K562 (cell line): ENCODE data around the gene TCF21. TPM values are rescaled to one million over a fixed set of nuclear protein-coding genes. Genes with fewer than 3 reads are reported as not detected.

ENCODE experiments used
- ATAC-seq: fragments of 200-7000 bp; cut with Tn5 transposase; 3 replicates; pipeline ENCODE4 v1.9.1; 2020; ENCODE audit warnings: moderate library complexity
- BruUV-seq: library from RNA; stranded (reverse); fragments of 400-500 nt; replicated peaks from 2 replicates; lab custom pipeline; 2021; lab: Mats Ljungman, UMichigan
- CTCF ChIA-PET: fragments of 300-600 bp; formaldehyde crosslinking; extraction: SDS; loops from one replicate; lab custom pipeline; 2021; ENCODE audit warnings: low intra/inter-chr PET ratio; lab: Yijun Ruan, JAX
- POLR2A ChIA-PET: fragments of 300-600, 350-650 bp; sonication (Branson Sonifier 250); formaldehyde crosslinking; extraction: SDS; loops from one replicate; lab custom pipeline; 2021; ENCODE audit warnings: antibody characterized with exemption, inconsistent platforms; lab: Yijun Ruan, JAX
- DNase-seq, 4 experiments: peaks; one replicate each; pipeline versions ENCODE4 v3.0.0 to v3.0.0-alpha.2; 2011 to 2018; ENCODE audit warnings: low spot score in 3 of 4, mixed read lengths in 3 of 4; ENCODE audit errors: extremely low read depth in 1 of 4
- FAIRE-seq: peaks from 2 replicates; lab custom pipeline; 2011; peaks lifted over from hg19 to GRCh38; lab: Jason Lieb, UNC
- H2AFZ ChIP-seq: 2 replicates; pipeline ENCODE4 v1.6.0; 2011; ENCODE audit warnings: low read depth, low read length, control low read depth, inconsistent platforms
- H3K27ac ChIP-seq: fragments of 200-600 bp; 3 replicates; pipeline ENCODE4 v1.8.0; 2011; ENCODE audit warnings: low read depth, mild to moderate bottlenecking, control low read depth, inconsistent platforms, low read length, moderate library complexity, mixed read lengths; ENCODE audit errors: extremely low read depth
- H3K27me3 ChIP-seq, 2 experiments: fragments of 300-600 bp in 1 of 2; 2 replicates in 1 of 2; 3 replicates in 1 of 2; pipeline versions ENCODE4 v1.6.0 to v1.8.0; 2011; ENCODE audit warnings: inconsistent platforms in 2 of 2, low read length in 2 of 2, mild to moderate bottlenecking in 1 of 2, mixed read lengths in 1 of 2, moderate library complexity in 1 of 2; ENCODE audit not compliant: control insufficient read depth in 2 of 2, insufficient read depth in 2 of 2
- H3K36me3 ChIP-seq: fragments of 300-600 bp; 3 replicates; pipeline ENCODE4 v1.8.0; 2011; ENCODE audit warnings: mild to moderate bottlenecking, low read length, inconsistent platforms; ENCODE audit not compliant: control insufficient read depth, insufficient read depth
- H3K4me1 ChIP-seq, 2 experiments: fragments of 200-600 bp in 1 of 2; replicated peaks in 1 of 2; 2 replicates in 1 of 2; 3 replicates in 1 of 2; pipeline versions ENCODE4 v1.5.1 to v1.8.0; 2011; ENCODE audit warnings: inconsistent platforms in 2 of 2, low read length in 2 of 2, mild to moderate bottlenecking in 1 of 2, mixed read lengths in 1 of 2, moderate library complexity in 1 of 2; ENCODE audit not compliant: control insufficient read depth in 2 of 2, insufficient read depth in 2 of 2
- H3K4me2 ChIP-seq: 2 replicates; pipeline ENCODE4 v1.6.1; 2011; ENCODE audit warnings: low read length, control low read depth, inconsistent platforms, mixed read lengths; ENCODE audit not compliant: insufficient read depth
- H3K4me3 ChIP-seq: fragments of 200-600 bp; sonication (generic), shearing (Covaris generic); 2 replicates; pipeline ENCODE4 v1.5.1; 2016; ENCODE audit warnings: control low read depth, inconsistent platforms
- H3K79me2 ChIP-seq: fragments of 200-600 bp; 3 replicates; pipeline ENCODE4 v1.8.0; 2011; ENCODE audit warnings: low read length, inconsistent platforms; ENCODE audit not compliant: control insufficient read depth, insufficient read depth
- H3K9ac ChIP-seq, 2 experiments: 2 replicates each; pipeline versions ENCODE4 v1.6.0 to v1.6.1; 2011; ENCODE audit warnings: low read depth in 2 of 2, low read length in 2 of 2, control low read depth in 1 of 2, inconsistent platforms in 1 of 2, mild to moderate bottlenecking in 1 of 2, mixed read lengths in 1 of 2; ENCODE audit not compliant: insufficient read depth in 1 of 2
- H3K9me1 ChIP-seq: one replicate; pipeline ENCODE4 v1.6.0; 2011; ENCODE audit warnings: inconsistent platforms, mild to moderate bottlenecking, low read length, moderate library complexity; ENCODE audit not compliant: control insufficient read depth, insufficient read depth
- H3K9me3 ChIP-seq: replicated peaks from 2 replicates; pipeline ENCODE4 v1.5.1; 2011; ENCODE audit warnings: low read depth, low read length, inconsistent platforms; ENCODE audit not compliant: control insufficient read depth, insufficient read depth
- H4K20me1 ChIP-seq: replicated peaks from 2 replicates; pipeline ENCODE4 v1.6.1; 2011; ENCODE audit warnings: low read length, inconsistent platforms, mixed read lengths; ENCODE audit not compliant: control insufficient read depth, insufficient read depth
- KDM1A ChIP-seq, 2 experiments: fragments of 450-650 bp; IDR thresholded peaks; 2 replicates each; pipeline ENCODE4 v1.6.1; 2016; ENCODE audit warnings: mild to moderate bottlenecking in 2 of 2
- NFIC ChIP-seq: fragments of 450-650 bp; IDR thresholded peaks from 2 replicates; pipeline ENCODE4 v1.6.1; 2017; ENCODE audit warnings: mild to moderate bottlenecking, inconsistent platforms
- PHF8 ChIP-seq: fragments of 200-600 bp; sonication (generic); IDR thresholded peaks from 2 replicates; pipeline ENCODE4 v1.6.1; 2012; ENCODE audit warnings: mixed run types, mild to moderate bottlenecking, inconsistent platforms, low read length, moderate library complexity, borderline replicate concordance
- SMAD1 ChIP-seq: fragments of 150-350 bp; IDR thresholded peaks from 2 replicates; pipeline ENCODE4 v1.6.1; 2014; ENCODE audit warnings: low read length, low read depth; ENCODE audit not compliant: partially characterized antibody
- SRSF7 ChIP-seq: fragments of 200-400 bp; formaldehyde crosslinking; optimal IDR thresholded peaks from 2 replicates; pipeline ENCODE3; 2017; ENCODE audit warnings: mild to moderate bottlenecking, low read depth, low read length
- WGBS: fragments of 100-300 bp; shearing (Covaris generic); methylation state at CpG from one replicate; pipeline ENCODE4 v1.1.6; 2016; ENCODE audit warnings: low coverage, mixed read lengths; ENCODE audit not compliant: insufficient coverage; ENCODE audit errors: missing lambda C conversion rate; 5-methylcytosine and 5-hydroxymethylcytosine counted together
- in situ Hi-C: fragments of 300-500 bp; cut with MboI; formaldehyde crosslinking; loops from 4 replicates; pipeline ENCODE4 v1.15.0; 2018; ENCODE audit warnings: inconsistent platforms, mixed read lengths
- intact Hi-C: fragments of 100-400 bp; cut with micrococcal nuclease; formaldehyde crosslinking; loops from 2 replicates; pipeline ENCODE4 v1.14.2; 2022
- polyA plus RNA-seq, 8 experiments: library from polyadenylated mRNA; depleted of rRNA in 4 of 8; stranded (reverse) in 5 of 8; unstranded in 3 of 8; fragments of >200 nt; fragmentation: Nextera tagmentation in 2 of 8; fragmentation: Illumina TruSeq in 1 of 8; extraction: Ambion mirVana in 2 of 8; extraction: Trizol in 1 of 8; gene quantifications; 2 replicates each; pipeline versions ENCODE4 v1.2.1 to v1.2.3, GENCODE V29; 2011 to 2014; ENCODE audit warnings: inconsistent platforms in 1 of 8, missing spikeins in 1 of 8
- total RNA-seq, 7 experiments: library from RNA; depleted of rRNA in 6 of 7; stranded (reverse); fragments of >200 nt in 6 of 7; fragmentation: Illumina TruSeq in 2 of 7; extraction: Trizol in 2 of 7; gene quantifications; 2 replicates each; pipeline versions ENCODE4 v1.2.1 to v1.2.3, GENCODE V29; 2011 to 2021; ENCODE audit warnings: low replicate concordance in 1 of 7
- TF ChIP-seq, protein P1 (sequence below): fragments of 200-400 bp; formaldehyde crosslinking; IDR thresholded peaks from 2 replicates; pipeline ENCODE4 v1.6.1; 2017; ENCODE audit warnings: mild to moderate bottlenecking, low read depth, low read length, moderate library complexity

Gene TCF21
- total and polyA plus RNA-seq, 9 of the 15 experiments (the other 6 are each of a cell fraction or from before 2014, with no cell fraction given) = not detected

- Histone ChIP-seq H3K4me2 (no peak overlapping the region), H3K4me1 (peaks cover 0 to 13% of the 10 kb centered on the region in 2 experiments; a peak in 2 of 5 replicates), H3K9me3 (no peaks in the 10 kb centered on the region; the same call in 1 of the 2 replicates), H4K20me1 (no peaks in the 10 kb centered on the region; the same call in 1 of the 2 replicates), H2AFZ (no peak overlapping the region), H3K9me1 (no peaks in the 10 kb centered on the region), H3K79me2 (no peaks in the 10 kb centered on the region), H3K36me3 (no peaks in the 10 kb centered on the region), H3K9ac (no peak overlapping the region), H3K27me3 (peaks cover 43 to 57% of the 10 kb centered on the region in 2 experiments), H3K27ac (no peak overlapping the region), H3K4me3 (no peak overlapping the region)
- in situ Hi-C loops (no loop called here), intact Hi-C loops (no loop called here)
- TF ChIP-seq, protein P1, sequence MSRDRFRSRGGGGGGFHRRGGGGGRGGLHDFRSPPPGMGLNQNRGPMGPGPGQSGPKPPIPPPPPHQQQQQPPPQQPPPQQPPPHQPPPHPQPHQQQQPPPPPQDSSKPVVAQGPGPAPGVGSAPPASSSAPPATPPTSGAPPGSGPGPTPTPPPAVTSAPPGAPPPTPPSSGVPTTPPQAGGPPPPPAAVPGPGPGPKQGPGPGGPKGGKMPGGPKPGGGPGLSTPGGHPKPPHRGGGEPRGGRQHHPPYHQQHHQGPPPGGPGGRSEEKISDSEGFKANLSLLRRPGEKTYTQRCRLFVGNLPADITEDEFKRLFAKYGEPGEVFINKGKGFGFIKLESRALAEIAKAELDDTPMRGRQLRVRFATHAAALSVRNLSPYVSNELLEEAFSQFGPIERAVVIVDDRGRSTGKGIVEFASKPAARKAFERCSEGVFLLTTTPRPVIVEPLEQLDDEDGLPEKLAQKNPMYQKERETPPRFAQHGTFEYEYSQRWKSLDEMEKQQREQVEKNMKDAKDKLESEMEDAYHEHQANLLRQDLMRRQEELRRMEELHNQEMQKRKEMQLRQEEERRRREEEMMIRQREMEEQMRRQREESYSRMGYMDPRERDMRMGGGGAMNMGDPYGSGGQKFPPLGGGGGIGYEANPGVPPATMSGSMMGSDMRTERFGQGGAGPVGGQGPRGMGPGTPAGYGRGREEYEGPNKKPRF = no peak
- no peak for TF ChIP-seq SMAD1
- no peak for TF ChIP-seq SRSF7
- TF ChIP-seq NFIC = 0 out of 2 replicates have a peak, but pooled peaks have one; percentile 21
- TF ChIP-seq PHF8 = no peak
- no peak for TF ChIP-seq KDM1A (IDR thresholded peaks at IDR 0.05)
- CTCF ChIA-PET = no interaction called here
- ATAC-seq (no peak), FAIRE-seq (no peak), DNase-seq (no peak)
- POLR2A ChIA-PET = interaction anchor here (0.8 to 1.2 kb wide), 3 partner anchors 9 to 149 kb away, joined by 3 read pairs; no protein-coding TSS in a partner anchor
- 0% methylated on average over 5 of the region's 5 CpGs for WGBS
- no TSS peak for BruUV-seq
Observed at GRCh38 chr6:133894795-133895358, 6.0 kb downstream of the TCF21 start.
